ENCODE results near the gene ZBTB26. TPM values are rescaled to one million over a fixed set of nuclear protein-coding genes. Genes with fewer than 3 reads are reported as not detected.

Gene ZBTB26
- total RNA-seq, 4 donors from 2014 or later: 10.9 to 15.6 (median 12.7) TPM

DNA sequence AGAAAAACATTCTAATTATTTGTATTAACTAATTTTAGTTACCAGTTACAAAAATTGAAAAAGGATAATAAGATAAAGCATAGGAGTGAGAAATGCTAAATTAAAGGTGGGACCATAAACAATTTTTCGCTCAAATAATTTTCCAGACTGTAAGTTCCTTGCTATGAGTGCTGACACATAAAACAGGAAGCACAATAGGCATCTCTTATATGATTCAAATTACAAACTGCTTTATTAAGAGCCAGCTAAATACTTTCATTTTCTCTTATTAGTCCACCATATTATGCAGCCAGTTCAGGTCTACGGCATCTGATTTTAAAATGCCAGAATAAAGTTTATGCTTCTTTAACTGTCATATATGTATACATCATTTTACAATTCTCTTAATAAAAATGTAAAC, 30.5 kb downstream of the ZBTB26 start:
- H3K4me1 ChIP-seq: peaks cover 16 to 32% of the 10 kb centered on the region in 2 donors
- 67 to 73% methylated on average over 2 of the region's 2 CpGs for WGBS, 2 donors
- no peak overlapping the region for H3K4me3 ChIP-seq (replicated peaks in 1 of 3)

DNA sequence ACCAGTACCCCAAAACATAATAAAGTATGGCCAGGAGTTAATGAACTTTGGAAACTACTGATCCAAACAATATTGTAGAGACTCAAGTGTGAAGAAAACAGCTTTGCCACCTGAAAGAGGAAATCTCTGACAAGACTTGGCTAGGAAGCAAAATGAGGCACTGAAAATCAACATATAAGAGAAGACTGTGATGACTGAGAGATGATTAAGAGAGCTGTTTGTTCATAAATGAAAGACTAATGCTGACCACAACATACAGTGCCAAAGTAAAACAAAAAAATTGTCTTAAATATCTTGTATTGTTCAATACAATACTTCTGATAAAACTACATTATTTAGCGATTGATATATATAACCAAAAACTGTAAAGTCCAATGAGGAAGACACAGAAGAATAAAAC, 33.3 kb downstream of the ZBTB26 start:
- Histone ChIP-seq H3K4me3 (replicated peaks in 1 of 3) (no peak overlapping the region), H3K36me3 (peaks cover 8% of the 10 kb centered on the region in 2 donors), H3K4me1 (peaks cover 5 to 17% of the 10 kb centered on the region in 2 donors), H3K27ac (no peak overlapping the region), H3K27me3 (no peaks in the 10 kb centered on the region), H3K9me3 (no peaks in the 10 kb centered on the region)
- no peak for TF ChIP-seq POLR2A (IDR thresholded peaks at IDR 0.05)
- TF ChIP-seq, protein P1, sequence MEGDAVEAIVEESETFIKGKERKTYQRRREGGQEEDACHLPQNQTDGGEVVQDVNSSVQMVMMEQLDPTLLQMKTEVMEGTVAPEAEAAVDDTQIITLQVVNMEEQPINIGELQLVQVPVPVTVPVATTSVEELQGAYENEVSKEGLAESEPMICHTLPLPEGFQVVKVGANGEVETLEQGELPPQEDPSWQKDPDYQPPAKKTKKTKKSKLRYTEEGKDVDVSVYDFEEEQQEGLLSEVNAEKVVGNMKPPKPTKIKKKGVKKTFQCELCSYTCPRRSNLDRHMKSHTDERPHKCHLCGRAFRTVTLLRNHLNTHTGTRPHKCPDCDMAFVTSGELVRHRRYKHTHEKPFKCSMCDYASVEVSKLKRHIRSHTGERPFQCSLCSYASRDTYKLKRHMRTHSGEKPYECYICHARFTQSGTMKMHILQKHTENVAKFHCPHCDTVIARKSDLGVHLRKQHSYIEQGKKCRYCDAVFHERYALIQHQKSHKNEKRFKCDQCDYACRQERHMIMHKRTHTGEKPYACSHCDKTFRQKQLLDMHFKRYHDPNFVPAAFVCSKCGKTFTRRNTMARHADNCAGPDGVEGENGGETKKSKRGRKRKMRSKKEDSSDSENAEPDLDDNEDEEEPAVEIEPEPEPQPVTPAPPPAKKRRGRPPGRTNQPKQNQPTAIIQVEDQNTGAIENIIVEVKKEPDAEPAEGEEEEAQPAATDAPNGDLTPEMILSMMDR (IDR thresholded peaks at IDR 0.05): no peak
- intact Hi-C loops (cut with DNase I): no loop called here
- WGBS, 2 donors: 95 to 99% methylated on average over 1 of the region's 1 CpG
- no peak for DNase-seq

More for the DNA sequence above, 30.5 kb downstream of the ZBTB26 start:
- H3K36me3 ChIP-seq: peaks cover 0 to 4% of the 10 kb centered on the region in 2 donors
- DNase-seq: no peak
- intact Hi-C loops (cut with DNase I): no loop called here
- H3K9me3 ChIP-seq: no peaks in the 10 kb centered on the region
- H3K27ac ChIP-seq: no peak overlapping the region
- H3K27me3 ChIP-seq: no peaks in the 10 kb centered on the region
- TF ChIP-seq POLR2A (IDR thresholded peaks at IDR 0.05): no peak
- TF ChIP-seq, protein P1 (IDR thresholded peaks at IDR 0.05): no peak

DNA sequence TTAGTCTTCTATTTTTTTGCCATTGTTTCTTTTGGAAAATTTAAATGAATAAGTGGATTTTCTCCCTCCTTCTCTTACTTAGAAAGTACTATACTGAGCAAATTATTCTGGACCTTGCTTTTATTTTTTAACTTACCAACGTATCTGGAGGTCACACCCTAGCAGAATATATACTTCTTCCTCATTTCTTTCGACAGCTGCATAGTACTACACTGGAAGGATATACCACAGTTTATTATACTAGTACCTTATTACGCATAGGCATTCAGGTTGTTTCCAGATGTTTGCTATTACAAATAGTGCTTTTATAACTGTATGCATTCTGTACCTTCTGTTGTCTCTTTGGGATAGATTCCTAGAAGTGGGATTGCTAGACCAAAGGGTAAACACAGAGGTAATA, 42.8 kb downstream of the ZBTB26 start:
- no peak overlapping the region for H3K27ac ChIP-seq
- H3K4me3 ChIP-seq (replicated peaks in 1 of 3): no peak overlapping the region
- WGBS, 2 donors: 79 to 83% methylated on average over 3 of the region's 3 CpGs
- H3K9me3 ChIP-seq: no peaks in the 10 kb centered on the region
- no peaks in the 10 kb centered on the region for H3K4me1 ChIP-seq
- no peak for TF ChIP-seq POLR2A (IDR thresholded peaks at IDR 0.05)
- TF ChIP-seq, protein P1 (IDR thresholded peaks at IDR 0.05): no peak
- H3K27me3 ChIP-seq: no peaks in the 10 kb centered on the region
- no peak for DNase-seq
- intact Hi-C loops (cut with DNase I): no loop called here
- H3K36me3 ChIP-seq: peaks cover 37 to 41% of the 10 kb centered on the region in 2 donors

DNA sequence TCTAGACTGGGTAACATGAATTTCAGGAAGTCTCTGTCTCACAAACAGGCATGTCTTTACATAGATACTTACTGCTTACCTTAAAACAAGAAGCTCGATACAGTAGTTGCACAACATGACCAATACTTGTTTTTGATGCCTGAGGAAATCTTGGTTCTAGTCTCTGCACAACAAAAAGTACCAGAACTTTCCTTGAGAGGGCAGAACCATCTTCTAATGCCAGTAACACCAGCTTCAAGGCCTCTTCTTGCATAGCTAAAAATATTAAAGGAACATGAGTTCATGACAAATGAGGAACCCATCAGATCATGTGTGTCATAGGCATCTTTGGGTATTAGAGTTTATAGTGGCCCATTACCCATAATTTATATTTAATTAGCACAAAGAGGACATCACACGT, 48.2 kb downstream of the ZBTB26 start:
- no peak overlapping the region for H3K4me3 ChIP-seq (replicated peaks in 1 of 3)
- peaks cover 47 to 51% of the 10 kb centered on the region in 2 donors for H3K36me3 ChIP-seq
- no peak overlapping the region for H3K27ac ChIP-seq
- intact Hi-C loops (cut with DNase I): no loop called here
- no peaks in the 10 kb centered on the region for H3K4me1 ChIP-seq
- WGBS, 2 donors: 95 to 99% methylated on average over 2 of the region's 2 CpGs
- TF ChIP-seq, protein P1 (IDR thresholded peaks at IDR 0.05): no peak
- TF ChIP-seq POLR2A (IDR thresholded peaks at IDR 0.05): no peak
- no peaks in the 10 kb centered on the region for H3K27me3 ChIP-seq
- DNase-seq: no peak
- no peaks in the 10 kb centered on the region for H3K9me3 ChIP-seq

DNA sequence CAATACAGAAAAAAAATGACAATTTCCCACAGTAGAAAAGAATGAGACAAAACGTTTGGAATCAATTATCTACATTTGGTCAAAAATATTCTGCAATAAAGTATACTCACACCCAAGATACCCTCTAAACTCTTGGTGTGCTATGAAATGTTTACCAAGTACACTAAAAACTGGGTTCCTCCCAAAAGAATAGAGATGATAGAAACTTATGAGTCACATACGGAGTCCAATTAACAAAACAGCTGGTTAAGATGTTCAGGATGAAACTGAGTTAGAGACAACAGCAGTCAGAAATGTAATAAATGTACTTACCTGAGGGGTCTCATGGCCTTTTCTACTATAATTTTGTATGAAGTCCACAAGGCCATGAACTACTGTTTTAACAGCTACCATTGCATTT, 51.9 kb downstream of the ZBTB26 start:
- no peaks in the 10 kb centered on the region for H3K4me1 ChIP-seq
- WGBS, 2 donors: 82 to 88% methylated on average over 2 of the region's 2 CpGs
- TF ChIP-seq POLR2A (IDR thresholded peaks at IDR 0.05): no peak
- TF ChIP-seq, protein P1 (IDR thresholded peaks at IDR 0.05): no peak
- no peaks in the 10 kb centered on the region for H3K27me3 ChIP-seq
- no peak overlapping the region for H3K27ac ChIP-seq
- intact Hi-C loops (cut with DNase I): no loop called here
- peaks cover 73 to 77% of the 10 kb centered on the region in 2 donors for H3K36me3 ChIP-seq
- H3K4me3 ChIP-seq (replicated peaks in 1 of 3): no peak overlapping the region
- H3K9me3 ChIP-seq: no peaks in the 10 kb centered on the region
- DNase-seq: no peak

Data from thyroid gland (tissue), 4 donors.